GM18861 (cell line): ENCODE results near the gene PTPRCAP.
"Not testable (repeated sequence)": the region's sequence is repeated elsewhere in the genome, so short reads cannot be mapped to it uniquely, and the experiment has no call there.

Experiments used
- ATAC-seq: cut with Tn5 transposase; IDR thresholded peaks from one replicate; pipeline ENCODE4 v1.9.1; 2021; ENCODE audit not compliant: unreplicated experiment

Gene PTPRCAP

DNA sequence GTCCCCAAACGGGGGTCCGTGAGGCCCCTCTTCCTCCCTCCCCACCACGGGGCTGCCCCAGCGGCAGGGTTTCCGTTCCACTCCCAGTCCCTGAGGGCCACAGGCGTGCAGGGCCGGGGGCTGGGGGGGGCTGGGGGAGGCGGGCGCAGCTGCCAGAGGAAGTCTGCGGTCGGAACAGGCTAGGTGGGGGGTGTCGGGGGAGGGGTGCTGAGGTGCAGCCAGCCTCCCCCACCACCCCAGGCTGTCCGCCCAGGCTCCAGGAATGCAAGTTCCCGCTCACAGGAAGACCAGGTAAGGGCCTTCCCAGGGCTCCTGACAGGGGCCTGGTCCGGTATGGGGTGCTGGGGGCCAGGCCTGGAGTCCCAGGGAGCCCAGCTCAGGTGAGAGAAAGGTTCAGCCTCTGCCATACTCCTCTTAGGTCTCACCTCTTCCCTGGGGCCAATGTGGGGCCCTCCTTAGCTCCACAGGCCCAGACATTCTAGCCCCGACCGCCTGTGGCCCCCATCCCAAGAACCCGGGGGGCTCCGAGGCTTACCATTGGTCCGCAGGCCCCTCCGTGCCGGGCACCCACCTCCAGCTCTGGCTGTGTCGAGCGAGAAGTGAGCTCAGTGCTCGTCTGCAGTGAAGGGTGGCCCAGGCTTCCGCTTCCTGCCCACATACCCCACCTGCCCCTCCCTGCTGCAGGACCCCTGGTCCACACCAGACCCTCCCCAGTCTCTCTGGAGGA is at the start of gene PTPRCAP:
TSS of gene PTPRCAP (minus strand) at position 601 of the 727 bp plus-strand sequence. CDS start at position 538, 63 bp downstream.
- no peak for ATAC-seq

GRCh38 chr11:67486481-67487195 is 49.2 kb upstream of the PTPRCAP start:
- peak; percentile 26 for ATAC-seq

DNA sequence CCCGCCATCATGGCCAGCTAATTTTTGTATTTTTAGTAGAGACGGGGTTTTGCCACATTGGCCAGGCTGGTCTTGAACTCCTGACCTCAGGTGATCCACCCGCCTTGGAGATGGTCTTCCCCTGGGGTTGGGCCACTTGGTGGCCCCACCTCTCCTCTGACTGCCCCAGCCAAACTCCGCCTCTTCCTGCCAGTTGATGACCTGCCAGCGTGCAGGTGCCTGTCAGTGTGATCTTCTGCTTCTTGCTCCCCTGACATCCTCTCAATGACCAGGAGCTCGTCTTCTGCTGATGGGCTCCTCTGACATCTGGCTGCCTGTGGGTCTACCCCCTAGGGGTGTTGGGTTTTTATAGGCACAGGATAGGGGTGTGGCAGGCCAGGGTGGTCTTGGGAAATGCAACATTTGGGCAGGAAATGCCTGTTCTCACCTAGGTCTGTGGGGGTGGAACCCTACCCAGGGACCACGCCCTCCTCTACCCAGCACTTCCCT is 48.4 kb upstream of the PTPRCAP start:
- ATAC-seq: not testable (repeated sequence)

GRCh38 chr11:67484847-67485311 is 47.4 kb upstream of the PTPRCAP start:
- no peak for ATAC-seq

- no peak for ATAC-seq
Observed at GRCh38 chr11:67483831-67484665, 46.6 kb upstream of the PTPRCAP start.

GRCh38 chr11:67482827-67483798 is 45.6 kb upstream of the PTPRCAP start, which contains the start of gene AIP:
Gene AIP (plus strand): TSS chr11:67483026. CDS start chr11:67483159, 133 bp downstream.
- peak; percentile 56 for ATAC-seq

GRCh38 chr11:67482275-67482826 is 44.9 kb upstream of the PTPRCAP start:
- no peak for ATAC-seq

- not testable (repeated sequence) for ATAC-seq
Observed at GRCh38 chr11:67477344-67478050, 40.0 kb upstream of the PTPRCAP start.

DNA sequence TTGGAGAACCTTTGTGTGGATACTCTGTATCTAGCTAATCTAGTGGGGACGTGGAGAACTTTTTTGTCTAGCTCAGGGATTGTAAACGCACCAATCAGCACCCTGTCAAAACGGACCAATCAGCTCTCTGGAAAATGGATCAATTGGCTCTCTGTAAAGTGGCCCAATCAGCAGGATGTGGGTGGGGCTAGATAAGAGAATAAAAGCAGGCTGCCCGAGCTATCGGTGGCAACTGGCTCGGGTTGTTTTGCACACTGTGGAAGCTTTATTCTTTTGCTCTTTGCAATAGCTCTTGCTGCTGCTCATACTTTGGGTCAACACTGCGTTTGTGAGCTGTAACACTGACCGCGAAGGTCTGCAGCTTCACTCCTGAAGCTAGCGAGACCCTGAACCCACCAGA is 39.2 kb upstream of the PTPRCAP start:
- not testable (repeated sequence) for ATAC-seq

DNA sequence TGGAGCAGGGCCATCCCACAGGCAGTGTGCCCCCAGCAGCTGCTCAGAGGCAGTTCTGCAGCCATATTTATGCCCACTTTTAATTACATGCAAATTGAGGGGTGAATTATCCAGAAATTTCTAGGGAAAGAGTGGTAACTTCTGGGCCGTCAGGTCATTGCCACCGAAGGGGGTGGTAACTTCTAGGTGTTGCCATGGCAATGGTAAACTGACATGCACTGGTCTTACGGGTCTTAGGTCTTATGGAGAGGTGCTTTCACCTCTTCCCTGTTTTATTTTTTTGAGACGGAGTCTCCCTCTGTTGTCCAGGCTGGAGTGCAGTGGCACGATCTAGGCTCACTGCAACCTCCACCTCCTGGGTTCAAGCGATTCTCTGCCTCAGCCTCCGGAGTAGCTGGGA is 35.4 kb upstream of the PTPRCAP start:
- ATAC-seq: no peak

DNA sequence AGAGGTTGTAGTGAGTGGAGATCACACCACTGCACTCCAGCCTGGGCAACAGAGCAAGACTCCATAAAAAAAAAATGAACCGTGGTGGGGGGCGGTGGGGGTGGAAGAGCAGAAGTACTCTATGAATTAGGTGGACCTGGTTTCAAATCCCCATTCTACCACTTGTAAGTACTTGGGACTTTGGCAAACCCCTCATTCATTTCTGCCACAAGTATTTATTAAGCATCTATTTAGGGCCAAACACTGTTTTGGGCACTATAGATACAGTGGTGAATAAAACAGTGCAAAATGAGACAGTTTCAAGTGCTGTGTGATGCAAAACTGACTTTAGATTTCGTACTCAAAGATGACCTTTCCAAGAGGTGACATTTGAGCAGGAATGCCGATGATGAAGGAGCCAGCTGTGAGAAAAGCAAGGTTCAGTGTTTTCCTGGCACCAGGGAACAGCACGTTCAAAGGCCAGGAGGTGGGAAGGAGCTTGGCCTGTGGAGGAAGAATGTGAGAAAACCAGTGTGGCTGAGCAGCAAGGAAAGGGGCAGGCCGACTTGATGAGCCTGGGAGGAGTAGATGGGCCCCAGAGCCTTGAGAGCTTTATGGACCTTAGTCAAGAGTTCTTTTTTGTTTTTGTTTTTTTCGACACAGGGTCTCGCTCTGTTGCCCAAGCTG is 33.0 kb upstream of the PTPRCAP start:
- ATAC-seq: no peak

DNA sequence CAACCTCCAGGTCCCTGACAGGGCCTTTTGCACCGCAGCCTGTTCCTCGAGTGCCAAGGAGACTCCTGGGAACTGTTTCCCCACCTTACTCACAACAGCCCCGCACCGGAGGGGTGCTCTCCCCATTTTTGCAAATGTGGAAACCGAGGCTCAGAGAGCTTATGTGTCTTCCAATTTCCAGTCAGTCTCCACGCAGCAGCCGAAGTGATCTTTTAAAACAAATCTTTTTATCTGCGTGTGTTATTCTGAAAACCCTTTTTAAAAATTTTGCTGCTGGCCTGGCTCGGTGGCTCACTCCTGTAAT is 32.0 kb upstream of the PTPRCAP start:
- ATAC-seq: no peak

DNA sequence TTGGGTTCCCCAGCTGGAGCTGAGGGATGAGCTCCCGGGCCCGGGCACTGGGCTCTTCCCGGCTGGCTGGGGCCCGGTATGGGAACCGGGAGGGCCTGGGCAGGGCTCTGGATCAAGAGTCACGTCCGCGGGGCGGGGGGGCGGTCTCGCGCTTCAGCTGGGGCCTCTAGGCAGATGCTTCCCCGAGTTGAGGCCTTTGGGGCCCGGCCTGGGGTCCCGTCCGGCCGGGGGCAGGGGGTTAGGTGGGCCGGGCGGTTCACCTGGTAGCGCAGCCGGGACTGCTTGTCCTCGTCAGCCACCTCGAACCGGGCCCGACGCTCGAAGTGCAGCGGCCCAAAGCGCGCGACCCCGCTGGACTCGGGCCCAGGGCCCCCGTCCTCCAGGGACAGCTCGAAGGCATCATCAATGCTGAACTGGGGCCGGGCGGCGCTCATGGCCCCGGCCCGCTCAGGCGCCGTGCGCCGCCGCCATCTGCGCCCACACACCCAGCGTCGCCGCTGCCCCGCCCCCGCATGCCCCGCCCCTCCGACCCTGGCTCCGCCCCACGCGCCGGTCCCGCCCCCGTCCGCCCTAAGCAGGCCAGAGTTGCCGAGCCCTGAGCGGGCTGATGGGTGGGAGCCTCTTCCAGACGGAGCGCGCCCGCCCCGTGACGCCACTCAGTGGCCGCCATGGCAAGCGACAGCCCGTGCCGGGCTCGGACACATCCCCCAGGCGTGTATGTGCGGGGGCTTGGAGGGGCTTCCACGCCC is 31.5 kb upstream of the PTPRCAP start, which contains the start of gene TMEM134:
TSS of gene TMEM134 (minus strand) at position 493 of the 749 bp plus-strand sequence. CDS start at position 434, 59 bp downstream.
- ATAC-seq: peak; percentile 51

- ATAC-seq: no peak
Observed at GRCh38 chr11:67468456-67468758, 30.9 kb upstream of the PTPRCAP start.

- no peak for ATAC-seq
Observed at GRCh38 chr11:67468056-67468455, 30.6 kb upstream of the PTPRCAP start.

- no peak for ATAC-seq
Observed at GRCh38 chr11:67466962-67467771, 29.7 kb upstream of the PTPRCAP start.

DNA sequence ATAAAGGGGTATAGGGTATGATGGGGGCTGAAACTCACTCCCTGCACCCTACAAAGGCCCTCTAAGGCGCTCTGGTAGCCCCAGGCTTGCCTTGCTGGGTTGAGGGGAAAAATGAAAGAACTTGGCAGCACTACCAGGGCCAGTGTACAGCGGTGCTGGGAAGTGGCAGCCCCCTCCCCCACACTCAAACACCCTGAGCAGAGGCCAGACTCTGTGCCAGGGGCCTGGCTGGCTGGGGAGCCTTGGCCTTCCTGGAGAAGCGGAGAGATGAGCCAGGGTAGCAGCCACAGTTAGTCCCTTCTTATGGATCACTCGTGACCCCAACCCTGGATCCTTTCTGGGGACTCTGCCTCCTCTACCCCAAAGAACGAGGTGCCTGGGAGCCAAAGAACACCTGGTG is 28.9 kb upstream of the PTPRCAP start:
- no peak for ATAC-seq
